ENCODE results near the gene ITPKB.
"Not testable (repeated sequence)": the region's sequence is repeated elsewhere in the genome, so short reads cannot be mapped to it uniquely, and the experiment has no call there.

The ITPKB gene

DNA sequence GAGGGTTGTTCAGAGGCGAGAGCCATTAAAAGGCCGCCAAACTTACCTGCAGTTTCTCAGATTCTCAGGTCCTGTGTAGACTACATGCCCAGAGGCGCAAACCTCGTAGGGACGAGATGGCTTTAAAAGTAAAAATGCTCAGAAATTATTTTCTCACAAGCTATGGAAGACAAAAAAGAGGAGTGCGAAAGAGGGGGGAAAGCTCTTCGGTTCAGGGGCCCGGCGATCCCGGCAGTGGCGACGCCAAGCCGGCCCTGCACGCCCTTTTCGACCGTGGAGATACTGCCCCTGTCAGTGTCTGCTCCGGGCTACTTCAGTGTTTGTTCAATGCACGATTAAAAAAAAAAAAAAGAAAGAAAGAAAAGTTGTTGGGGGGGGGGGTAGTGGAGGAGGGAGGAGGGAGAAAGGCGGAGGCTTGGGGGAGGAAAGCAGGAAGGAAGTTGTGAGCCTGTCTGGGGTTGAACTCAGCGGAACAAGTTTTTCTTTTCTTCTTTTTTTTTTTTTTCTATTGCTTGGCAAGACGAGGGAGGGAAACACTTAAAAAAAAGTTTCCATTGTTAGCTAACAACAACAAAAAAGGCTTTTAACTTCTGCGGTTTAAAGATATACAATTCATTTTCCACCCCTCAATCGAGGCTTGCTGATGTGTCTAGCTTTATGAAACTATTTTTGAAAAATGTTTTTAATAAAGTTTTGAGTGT lies at the start of gene ITPKB:
Gene ITPKB, minus strand, starts transcription at position 288 of the 701 bp plus-strand sequence. CDS start 1,824 bp downstream, outside the sequence.
- no peak for DNase-seq

GRCh38 chr1:226787638-226788037 lies 48.6 kb upstream of the ITPKB start:
- DNase-seq = no peak

DNA sequence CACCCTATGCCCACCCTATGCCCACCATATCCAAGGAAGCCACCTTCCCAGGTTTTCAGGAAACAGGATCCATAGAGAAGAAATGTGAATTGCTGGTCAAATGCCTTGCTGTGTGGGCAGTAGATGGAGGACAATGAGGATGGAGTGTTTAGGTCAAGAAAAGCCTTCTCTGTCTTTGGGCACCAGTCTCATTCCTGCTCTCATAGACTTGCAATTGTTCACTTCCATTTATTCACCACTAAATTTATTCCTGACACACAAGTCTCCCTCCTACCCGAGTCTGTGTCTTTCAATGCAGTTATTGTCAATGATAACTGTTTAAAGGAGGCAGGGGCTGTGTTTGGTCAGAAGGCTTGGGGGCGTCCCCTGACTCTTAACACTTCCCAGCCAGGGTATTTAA lies 48.0 kb upstream of the ITPKB start:
- no peak for DNase-seq

DNA sequence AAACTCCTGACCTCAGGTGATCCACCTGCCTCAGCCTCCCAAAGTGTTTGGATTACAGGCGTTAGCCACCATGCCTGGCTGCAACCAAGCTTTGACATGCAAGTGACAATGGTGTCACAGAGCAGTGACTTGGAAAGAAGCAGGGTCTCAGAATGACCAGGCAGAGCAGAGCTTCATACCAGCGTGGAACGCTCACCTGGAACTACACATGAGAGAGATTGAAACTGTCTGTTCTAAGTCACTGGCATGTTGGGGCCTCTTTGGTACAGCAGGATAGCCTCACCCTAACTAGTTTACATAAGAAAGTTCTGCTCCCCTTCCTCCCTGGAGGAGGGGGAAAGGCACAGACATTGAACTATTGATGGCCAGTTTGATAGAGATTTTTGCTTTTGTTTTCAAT lies 47.5 kb upstream of the ITPKB start:
- DNase-seq = no peak

- DNase-seq = no peak
Observed at GRCh38 chr1:226785805-226786204, 46.7 kb upstream of the ITPKB start.

- DNase-seq = no peak
Observed at GRCh38 chr1:226784081-226785049, 45.3 kb upstream of the ITPKB start.

DNA sequence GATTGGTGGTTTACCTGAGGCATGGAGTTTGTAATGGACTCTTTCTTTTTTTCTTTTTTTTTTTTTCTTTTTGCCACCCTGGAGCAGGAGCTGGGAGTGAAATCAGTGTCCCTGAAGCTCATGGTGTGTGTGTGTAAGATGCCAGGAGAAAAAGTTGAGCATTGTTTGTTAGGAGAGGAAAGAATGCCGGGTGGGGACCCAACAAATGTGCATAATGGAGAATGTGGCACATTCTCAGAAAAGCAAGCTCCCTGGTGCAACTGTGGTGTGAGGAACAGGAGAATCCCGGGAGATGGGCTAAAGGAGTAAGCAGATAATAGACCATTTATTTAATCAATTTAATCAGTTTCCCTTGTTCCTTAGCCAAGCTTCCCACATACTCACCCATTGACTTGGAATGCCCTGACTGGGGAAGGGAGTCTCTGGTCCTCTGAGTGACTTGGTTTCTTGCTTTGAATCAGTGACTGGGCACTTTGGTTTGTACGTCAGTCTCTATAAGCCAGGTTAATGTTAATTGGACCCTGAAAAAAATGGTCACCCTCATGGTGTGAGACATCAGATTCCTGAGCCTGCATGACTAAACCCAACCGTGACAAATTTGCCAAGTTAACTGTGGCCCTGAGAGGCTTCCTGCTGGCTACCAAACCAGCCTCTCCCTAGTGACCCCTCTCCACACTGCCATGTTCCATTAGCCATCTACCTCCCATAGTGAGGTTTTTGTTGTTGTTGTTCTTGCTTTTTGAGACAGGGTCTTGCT lies 43.9 kb upstream of the ITPKB start:
- no peak for DNase-seq

GRCh38 chr1:226781937-226782609 lies 43.0 kb upstream of the ITPKB start:
- DNase-seq = no peak

GRCh38 chr1:226779561-226779960 lies 40.5 kb upstream of the ITPKB start:
- DNase-seq = no peak

GRCh38 chr1:226778657-226779058 lies 39.6 kb upstream of the ITPKB start:
- DNase-seq = no peak

- no peak for DNase-seq
Observed at GRCh38 chr1:226776975-226777374, 37.9 kb upstream of the ITPKB start.

DNA sequence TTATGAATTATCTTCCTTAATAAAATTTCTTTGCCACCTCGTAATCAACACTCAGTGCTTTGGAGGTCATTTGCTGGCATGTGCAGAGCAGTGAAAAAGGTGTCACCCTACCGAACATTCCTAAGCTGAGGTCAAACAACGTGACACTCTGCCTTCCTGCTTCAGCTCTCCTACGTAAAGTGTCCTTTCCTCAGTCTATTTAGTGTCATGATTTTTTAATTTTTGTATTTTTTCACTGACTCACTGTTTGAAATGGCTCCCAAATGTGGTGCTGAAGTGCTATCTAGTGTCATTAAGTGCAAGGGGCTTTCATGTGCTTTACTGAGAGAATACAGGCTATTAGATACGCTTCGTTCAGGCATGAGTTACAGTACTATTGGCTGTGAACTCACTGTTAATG lies 37.0 kb upstream of the ITPKB start:
- DNase-seq = no peak

DNA sequence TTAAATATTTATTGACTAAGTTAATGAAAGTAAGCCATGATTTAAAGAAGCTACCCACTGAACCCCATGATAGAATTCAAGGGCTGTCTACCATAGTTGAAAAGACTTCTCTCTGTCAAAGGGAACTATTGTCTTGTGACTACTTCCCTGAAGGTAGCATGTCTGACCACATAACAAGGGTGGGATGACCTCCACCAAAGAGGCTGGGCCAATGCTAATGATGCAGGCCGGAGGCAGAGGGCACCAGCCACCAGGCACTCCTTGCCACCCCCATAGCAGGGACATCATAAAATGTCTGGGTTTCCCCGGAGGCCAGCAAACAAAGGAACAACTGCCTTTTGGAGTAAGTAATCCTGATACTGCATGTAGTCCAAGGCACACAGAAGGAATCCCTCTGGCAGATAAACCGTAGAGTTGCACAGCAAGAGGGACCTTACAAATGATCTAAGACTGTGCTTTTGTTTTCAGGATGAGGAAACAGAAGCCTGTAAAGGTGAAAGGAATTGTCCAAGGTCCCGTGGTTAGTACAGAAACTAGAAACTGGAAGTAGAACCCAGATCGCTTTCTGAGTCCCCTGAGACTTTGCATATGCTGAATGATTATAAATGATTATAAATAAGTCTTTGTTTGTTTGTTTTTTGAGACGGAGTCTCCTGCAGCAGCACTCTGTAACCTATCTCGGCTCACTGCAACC lies 33.5 kb upstream of the ITPKB start:
- DNase-seq = no peak

GRCh38 chr1:226767170-226767569 lies 28.1 kb upstream of the ITPKB start:
- DNase-seq = not testable (repeated sequence)

DNA sequence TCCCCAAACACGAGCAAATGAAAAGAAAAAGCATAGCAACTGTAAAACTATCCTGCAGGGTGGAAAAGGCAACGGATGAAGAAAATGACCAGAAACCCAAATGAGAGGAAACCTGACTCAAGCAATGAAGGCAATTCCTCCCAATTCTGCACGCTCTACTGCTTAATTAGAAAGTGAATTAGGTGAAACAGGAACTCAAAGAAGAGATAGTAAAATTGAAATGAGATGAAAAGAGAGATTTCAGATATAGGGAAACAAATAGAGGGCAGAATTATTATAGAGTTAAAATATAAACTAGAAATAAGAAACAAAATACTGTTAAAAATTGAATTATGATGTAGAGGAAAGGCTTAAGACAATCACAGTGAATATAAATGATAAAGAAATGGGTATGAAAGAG lies 27.5 kb upstream of the ITPKB start:
- DNase-seq = no peak

GRCh38 chr1:226764533-226764932 lies 25.5 kb upstream of the ITPKB start:
- no peak for DNase-seq

DNA sequence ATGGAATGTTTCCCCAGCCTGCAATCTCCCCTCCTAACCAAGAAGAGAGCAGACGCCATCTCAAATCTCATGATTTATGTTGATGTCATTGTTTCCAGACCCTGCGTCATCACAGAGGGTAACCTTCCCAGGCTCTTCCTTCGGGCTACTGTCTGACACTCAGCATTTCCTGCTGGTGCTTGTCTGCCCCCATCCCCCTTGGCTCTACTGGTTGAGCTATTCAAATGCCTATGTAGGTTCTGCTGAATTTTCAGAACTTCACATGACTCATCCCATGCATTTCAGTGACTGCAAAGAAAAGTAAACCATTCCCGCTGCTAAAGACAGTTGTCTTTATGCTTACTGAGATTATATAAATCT lies 24.8 kb upstream of the ITPKB start:
- DNase-seq = no peak

GRCh38 chr1:226762988-226763904 lies 24.2 kb upstream of the ITPKB start:
- DNase-seq = no peak

- DNase-seq = no peak
Observed at GRCh38 chr1:226762055-226762454, 23.0 kb upstream of the ITPKB start.

DNA sequence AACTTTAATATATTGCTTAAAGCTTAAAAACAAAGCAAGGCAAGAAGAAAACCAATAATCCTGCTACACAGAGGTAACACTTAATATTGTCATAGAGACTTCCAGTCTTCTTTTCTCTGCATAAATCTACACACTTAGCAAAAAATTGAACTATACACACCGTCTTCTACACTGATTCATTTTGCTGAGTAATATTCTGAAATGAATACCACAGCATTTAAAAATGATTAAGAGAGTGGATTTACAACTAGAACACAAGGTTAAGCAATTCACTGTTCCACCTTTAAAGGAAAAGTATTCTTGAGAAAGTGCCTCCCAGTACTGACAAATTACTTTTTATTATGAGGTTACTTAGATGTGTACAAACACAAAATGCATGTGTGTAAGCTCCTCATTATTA lies 22.2 kb upstream of the ITPKB start:
- DNase-seq = no peak

Data from NCI-H2171 (cell line).